H1 (cell line): ENCODE data around the gene BRCC3. TPM values are rescaled to one million over a fixed set of nuclear protein-coding genes. Genes with fewer than 3 reads are reported as not detected.

Experiments used
- CTCF ChIA-PET: fragments of 300-600 bp; sonication (Branson Sonifier 250); formaldehyde crosslinking; loops from one replicate; lab custom pipeline; 2021; ENCODE audit not compliant: partially characterized antibody; lab: Charles Lee
- POLR2A ChIA-PET: fragments of 300-600 bp; sonication (Branson Sonifier 250); formaldehyde crosslinking; loops from one replicate; lab custom pipeline; 2021; ENCODE audit warnings: inconsistent platforms; ENCODE audit not compliant: partially characterized antibody; lab: Charles Lee
- DNase-seq, 2 experiments: peaks; one replicate each; pipeline versions ENCODE4 v3.0.0 to v3.0.0-alpha.2; 2010 to 2022; ENCODE audit warnings: low spot score in 2 of 2, low read depth in 1 of 2, mixed read lengths in 1 of 2
- FAIRE-seq: peaks from 2 replicates; lab custom pipeline; 2011; peaks lifted over from hg19 to GRCh38; lab: Jason Lieb, UNC
- H2AFZ ChIP-seq: 2 replicates; pipeline ENCODE4 v1.8.1; 2012; ENCODE audit warnings: low read length, inconsistent platforms
- H2AK5ac ChIP-seq: 2 replicates; pipeline ENCODE4 v1.6.1; 2013; ENCODE audit warnings: low read depth, low read length
- H2BK120ac ChIP-seq: replicated peaks from 2 replicates; pipeline ENCODE3; 2013; ENCODE audit warnings: low read depth, low read length, inconsistent platforms
- H2BK12ac ChIP-seq: 2 replicates; pipeline ENCODE4 v1.6.1; 2013; ENCODE audit warnings: low read depth, low read length
- H2BK15ac ChIP-seq: 2 replicates; pipeline ENCODE4 v1.6.1; 2013; ENCODE audit warnings: low read length
- H2BK20ac ChIP-seq: 2 replicates; pipeline ENCODE4 v1.6.1; 2013; ENCODE audit warnings: low read length
- H2BK5ac ChIP-seq: 2 replicates; pipeline ENCODE4 v1.6.1; 2013; ENCODE audit warnings: low read depth, low read length
- H3K14ac ChIP-seq: 2 replicates; pipeline ENCODE4 v1.6.1; 2013; ENCODE audit warnings: inconsistent platforms; ENCODE audit not compliant: insufficient read length
- H3K18ac ChIP-seq: 2 replicates; pipeline ENCODE4 v1.6.1; 2013; ENCODE audit warnings: low read length; ENCODE audit errors: extremely low read depth
- H3K23ac ChIP-seq: 2 replicates; pipeline ENCODE4 v1.6.1; 2013; ENCODE audit warnings: inconsistent platforms; ENCODE audit not compliant: insufficient read length
- H3K23me2 ChIP-seq: 2 replicates; pipeline ENCODE4 v1.6.1; 2013; ENCODE audit warnings: low read depth, low read length
- H3K27ac ChIP-seq: 2 replicates; pipeline ENCODE4 v1.6.1; 2011; ENCODE audit warnings: low read depth, low read length, inconsistent platforms
- H3K27me3 ChIP-seq, 4 experiments: replicated peaks in 1 of 4; 1 replicate in 1 of 4; 2 replicates in 3 of 4; pipeline versions ENCODE4 v1.6.1 to v1.8.1; 2011 to 2013; ENCODE audit warnings: low read length in 3 of 4, mild to moderate bottlenecking in 3 of 4, inconsistent platforms in 2 of 4, mixed read lengths in 2 of 4, moderate library complexity in 1 of 4; ENCODE audit not compliant: control insufficient read depth in 3 of 4, insufficient read depth in 3 of 4; ENCODE audit errors: extremely low read depth in 1 of 4
- H3K36me3 ChIP-seq, 4 experiments: 2 replicates each; pipeline versions ENCODE4 v1.6.1 to v1.8.1; 2011 to 2013; ENCODE audit warnings: mild to moderate bottlenecking in 4 of 4, low read length in 3 of 4, moderate library complexity in 2 of 4, control low read depth in 1 of 4, inconsistent platforms in 1 of 4; ENCODE audit not compliant: insufficient read depth in 4 of 4, control insufficient read depth in 2 of 4
- H3K4ac ChIP-seq: replicated peaks from 2 replicates; pipeline ENCODE3; 2013; ENCODE audit warnings: low read length, low read depth, mixed read lengths, inconsistent platforms; ENCODE audit not compliant: insufficient read length
- H3K4me1 ChIP-seq, 4 experiments: replicated peaks in 1 of 4; 1 replicate in 1 of 4; 2 replicates in 3 of 4; pipeline versions ENCODE4 v1.6.1 to v1.8.1; 2011 to 2013; ENCODE audit warnings: low read length in 3 of 4, inconsistent platforms in 2 of 4, mixed read lengths in 1 of 4; ENCODE audit not compliant: insufficient read depth in 4 of 4, control insufficient read depth in 3 of 4
- H3K4me2 ChIP-seq, 2 experiments: 2 replicates each; pipeline versions ENCODE4 v1.6.1 to v1.8.1; 2011 to 2013; ENCODE audit warnings: low read depth in 2 of 2, low read length in 2 of 2, control low read depth in 1 of 2, inconsistent platforms in 1 of 2, mild to moderate bottlenecking in 1 of 2; ENCODE audit not compliant: insufficient read depth in 1 of 2
- H3K4me3 ChIP-seq, 4 experiments: fragments of 200-600, 300-600 bp in 1 of 4; sonication (generic), shearing (Covaris generic), sonication (Bioruptor Twin) in 1 of 4; 2 replicates each; pipeline versions ENCODE4 v1.5.1 to v1.8.1; 2011 to 2016; ENCODE audit warnings: low read length in 4 of 4, low read depth in 3 of 4, control low read depth in 2 of 4, inconsistent platforms in 2 of 4, mild to moderate bottlenecking in 2 of 4, mixed read lengths in 1 of 4, moderate library complexity in 1 of 4; ENCODE audit not compliant: insufficient read depth in 2 of 4; ENCODE audit errors: extremely low read depth in 1 of 4
- H3K56ac ChIP-seq: replicated peaks from 2 replicates; pipeline ENCODE3; 2013; ENCODE audit warnings: low read depth, mild to moderate bottlenecking, mixed read lengths, low read length, inconsistent platforms; ENCODE audit not compliant: insufficient read length
- H3K79me1 ChIP-seq: 2 replicates; pipeline ENCODE4 v1.6.1; 2013; ENCODE audit warnings: low read depth, low read length, control low read depth
- H3K79me2 ChIP-seq, 2 experiments: 2 replicates each; pipeline versions ENCODE4 v1.6.1 to v1.8.1; 2012 to 2013; ENCODE audit warnings: low read length in 2 of 2, mild to moderate bottlenecking in 2 of 2, inconsistent platforms in 1 of 2; ENCODE audit not compliant: insufficient read depth in 2 of 2, control insufficient read depth in 1 of 2
- H3K9ac ChIP-seq, 4 experiments: replicated peaks in 1 of 4; 1 replicate in 1 of 4; 2 replicates in 3 of 4; pipeline versions ENCODE4 v1.6.1 to v1.8.1; 2011 to 2013; ENCODE audit warnings: low read depth in 3 of 4, low read length in 3 of 4, control low read depth in 2 of 4, mild to moderate bottlenecking in 2 of 4, moderate library complexity in 2 of 4, inconsistent platforms in 1 of 4; ENCODE audit errors: extremely low read depth in 1 of 4
- H3K9me3 ChIP-seq, 2 experiments: 2 replicates each; pipeline versions ENCODE4 v1.6.1 to v1.8.1; 2012 to 2013; ENCODE audit warnings: mild to moderate bottlenecking in 2 of 2, moderate library complexity in 2 of 2, control low read depth in 1 of 2, inconsistent platforms in 1 of 2, low read depth in 1 of 2, low read length in 1 of 2, mixed read lengths in 1 of 2; ENCODE audit not compliant: insufficient read depth in 2 of 2
- H4K20me1 ChIP-seq, 2 experiments: replicated peaks in 1 of 2; 2 replicates each; pipeline versions ENCODE3 to v1.8.1; 2011 to 2013; ENCODE audit warnings: inconsistent platforms in 2 of 2, low read length in 2 of 2, mild to moderate bottlenecking in 1 of 2; ENCODE audit not compliant: insufficient read depth in 2 of 2, control insufficient read depth in 1 of 2
- H4K5ac ChIP-seq: 2 replicates; pipeline ENCODE4 v1.6.1; 2013; ENCODE audit warnings: low read length, low read depth, mixed read lengths, inconsistent platforms; ENCODE audit not compliant: insufficient read length
- H4K8ac ChIP-seq: 2 replicates; pipeline ENCODE4 v1.8.0; 2013; ENCODE audit warnings: mild to moderate bottlenecking, moderate library complexity, low read length, inconsistent platforms; ENCODE audit not compliant: insufficient read depth; ENCODE audit errors: extremely low read depth
- H4K91ac ChIP-seq: replicated peaks from 2 replicates; pipeline ENCODE3; 2013; ENCODE audit warnings: low read length, mixed read lengths, inconsistent platforms; ENCODE audit not compliant: insufficient read length
- ATF2 ChIP-seq: IDR thresholded peaks from 2 replicates; pipeline ENCODE4 v1.6.1; 2012; ENCODE audit warnings: low read length, inconsistent platforms
- KDM1A ChIP-seq: fragments of 200-600, 300-600 bp; sonication (generic); IDR thresholded peaks from 2 replicates; pipeline ENCODE4 v1.7.1; 2016; ENCODE audit warnings: mild to moderate bottlenecking, low read length, borderline replicate concordance
- KDM5A ChIP-seq: fragments of 200-600 bp; IDR thresholded peaks from 2 replicates; pipeline ENCODE4 v1.7.1; 2012; ENCODE audit warnings: mild to moderate bottlenecking, low read length, inconsistent platforms, mixed read lengths
- WGBS, 2 experiments: shearing (Covaris generic) in 1 of 2; methylation state at CpG; one replicate each; pipeline versions ENCODE4 v1.1.6 to v1.1.7; 2013 to 2015; ENCODE audit warnings: low lambda C conversion rate in 2 of 2, mixed read lengths in 2 of 2, inconsistent platforms in 1 of 2, low coverage in 1 of 2, missing lambda C conversion rate in 1 of 2; ENCODE audit not compliant: insufficient replicate concordance in 2 of 2, insufficient coverage in 1 of 2, insufficient read length in 1 of 2; ENCODE audit errors: extremely low coverage in 1 of 2, missing lambda C conversion rate in 1 of 2; 5-methylcytosine and 5-hydroxymethylcytosine counted together
- polyA plus RNA-seq, 7 experiments: library from polyadenylated mRNA; depleted of rRNA in 3 of 7; stranded (reverse) in 5 of 7; unstranded in 2 of 7; fragments of >200 nt in 5 of 7; fragments of 200-250 nt in 2 of 7; gene quantifications; 1 replicate in 5 of 7; 2 replicates in 1 of 7; 4 replicates in 1 of 7; pipeline versions ENCODE4 v1.2.1 to v1.2.3, GENCODE V29; 2011 to 2013; ENCODE audit warnings: missing spikeins in 2 of 7, mixed read lengths in 2 of 7
- total RNA-seq: library from RNA; stranded (reverse); fragmentation: NEBNext Ultra II Directional; extraction: Animal tissue kit (Norgen Biotek cat#: 25700); gene quantifications from 2 replicates; pipeline ENCODE4 v1.2.1, GENCODE V29; 2021

The BRCC3 gene
- total and polyA plus RNA-seq, 2 of the 8 experiments (the other 6 are each of a cell fraction or from before 2014, with no cell fraction given): 13.1 to 23.2 TPM

GRCh38 chrX:155027509-155028066 is 43.7 kb upstream of the BRCC3 start:
- Histone ChIP-seq H3K56ac (no peak overlapping the region), H3K27ac (peak overlapping the region; percentile 80; the same call in 1 of the 2 replicates), H3K4me1 (peaks cover 0 to 3% (median under 1%) of the 10 kb centered on the region in 4 experiments; a peak in 2 of 7 replicates), H2BK120ac (peak overlapping the region; percentile 72), H3K4ac (no peak overlapping the region), H3K4me2 (peak overlapping the region; percentile 62 to 79), H2AFZ (peak overlapping the region; percentile 44; the same call in 1 of the 2 replicates), H4K20me1 (no peaks in the 10 kb centered on the region), H2AK5ac (no peak overlapping the region), H3K27me3 (no peaks in the 10 kb centered on the region), H3K79me1 (no peaks in the 10 kb centered on the region), H3K18ac (peak overlapping the region; percentile 48; the same call in 1 of the 2 replicates), H3K79me2 (peaks cover 0 to 22% of the 10 kb centered on the region in 2 experiments; a peak in 2 of 4 replicates), H2BK20ac (no peak overlapping the region), H4K5ac (no peak overlapping the region), H3K4me3 (peak overlapping the region; percentile 46 to 90 (median 82)), H2BK12ac (peak overlapping the region; percentile 39; the same call in 1 of the 2 replicates), H3K9ac (peak overlapping the region; percentile 61 to 88 (median 78)), H4K91ac (no peak overlapping the region), H3K14ac (no peak overlapping the region), H3K9me3 (no peaks in the 10 kb centered on the region), H2BK15ac (no peak overlapping the region), H2BK5ac (no peak overlapping the region), H3K23ac (no peak overlapping the region), H4K8ac (no peak overlapping the region), H3K36me3 (no peaks in the 10 kb centered on the region), H3K23me2 (peaks cover 3% of the 10 kb centered on the region; the same call in 1 of the 2 replicates)
- FAIRE-seq (no peak), DNase-seq (no peak)
- POLR2A ChIA-PET: interaction anchor here (1.0 to 1.4 kb wide), 2 partner anchors 10 to 21 kb away, joined by 3 to 7 read pairs; no protein-coding TSS in a partner anchor
- CTCF ChIA-PET: interaction anchor here (0.5 to 1.0 kb wide), 3 partner anchors 10 to 47 kb away, joined by 3 to 4 read pairs (median 3); no protein-coding TSS in a partner anchor
- WGBS, 2 experiments: 22% methylated on average over 14 of the region's 14 CpGs; no CpG with 5 or more reads in 1 of the 2 experiments
- TF ChIP-seq KDM1A (no peak), KDM5A (no peak), ATF2 (no peak)
